BJ (cell line): ENCODE data around the gene PRX. TPM values are rescaled to one million over a fixed set of nuclear protein-coding genes. Genes with fewer than 3 reads are reported as not detected.

Experiments
- CTCF ChIA-PET: fragments of 350-600 bp; formaldehyde crosslinking; extraction: SDS; loops from one replicate; lab custom pipeline; 2021; ENCODE audit warnings: antibody characterized with exemption, inconsistent platforms; lab: Yijun Ruan, JAX
- POLR2A ChIA-PET: fragments of 300-600 bp; sonication (Branson Sonifier 250); formaldehyde crosslinking; extraction: SDS; loops from one replicate; lab custom pipeline; 2021; ENCODE audit warnings: antibody characterized with exemption; lab: Charles Lee
- DNase-seq: peaks from one replicate; pipeline ENCODE4 v3.0.0-alpha.2; 2011; ENCODE audit warnings: low read depth
- H3K27me3 ChIP-seq: 2 replicates; pipeline ENCODE4 v1.6.0; 2011; ENCODE audit warnings: low read length; ENCODE audit not compliant: control insufficient read depth, insufficient read depth
- H3K36me3 ChIP-seq: 2 replicates; pipeline ENCODE4 v1.5.1; 2011; ENCODE audit warnings: low read length; ENCODE audit not compliant: control insufficient read depth, insufficient read depth
- H3K4me3 ChIP-seq: 2 replicates; pipeline ENCODE4 v1.5.1; 2011; ENCODE audit warnings: low read depth, mild to moderate bottlenecking, control low read depth, low read length
- polyA plus RNA-seq: library from polyadenylated mRNA; depleted of rRNA; stranded (reverse); fragments of >200 nt; gene quantifications from 2 replicates; pipeline ENCODE4 v1.2.3, GENCODE V29; 2011
- TF ChIP-seq, protein P1 (sequence below): IDR thresholded peaks from 2 replicates; pipeline ENCODE4 v1.5.1; 2011; ENCODE audit warnings: low read depth, mild to moderate bottlenecking, control low read depth, inconsistent platforms, low read length, moderate library complexity; ENCODE audit not compliant: insufficient read depth

The PRX gene
- polyA plus RNA-seq, 1 experiment: 2.4 TPM

DNA sequence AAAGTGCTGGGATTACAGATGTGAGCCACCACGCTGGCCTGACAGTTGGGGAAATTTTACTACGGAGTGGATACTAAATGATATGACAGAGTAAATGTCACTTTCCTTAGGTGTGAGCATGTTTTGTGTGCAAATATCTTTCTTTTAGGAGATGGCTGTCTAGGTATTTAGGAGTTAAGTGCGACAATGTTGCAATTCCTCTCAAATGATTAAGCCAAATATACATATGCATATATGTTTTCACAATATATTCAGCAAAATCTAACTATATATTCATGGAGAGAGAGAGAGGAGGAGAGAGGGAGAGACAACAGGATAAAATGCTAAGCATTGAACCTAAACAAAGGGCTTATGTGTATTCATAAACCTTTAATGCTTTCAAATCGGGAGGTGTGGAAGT, 36.3 kb upstream of the PRX start:
- POLR2A ChIA-PET: no interaction called here
- Histone ChIP-seq H3K27me3 (no peaks in the 10 kb centered on the region), H3K36me3 (no peaks in the 10 kb centered on the region), H3K4me3 (no peak overlapping the region)
- CTCF ChIA-PET: no interaction called here
- TF ChIP-seq, protein P1, sequence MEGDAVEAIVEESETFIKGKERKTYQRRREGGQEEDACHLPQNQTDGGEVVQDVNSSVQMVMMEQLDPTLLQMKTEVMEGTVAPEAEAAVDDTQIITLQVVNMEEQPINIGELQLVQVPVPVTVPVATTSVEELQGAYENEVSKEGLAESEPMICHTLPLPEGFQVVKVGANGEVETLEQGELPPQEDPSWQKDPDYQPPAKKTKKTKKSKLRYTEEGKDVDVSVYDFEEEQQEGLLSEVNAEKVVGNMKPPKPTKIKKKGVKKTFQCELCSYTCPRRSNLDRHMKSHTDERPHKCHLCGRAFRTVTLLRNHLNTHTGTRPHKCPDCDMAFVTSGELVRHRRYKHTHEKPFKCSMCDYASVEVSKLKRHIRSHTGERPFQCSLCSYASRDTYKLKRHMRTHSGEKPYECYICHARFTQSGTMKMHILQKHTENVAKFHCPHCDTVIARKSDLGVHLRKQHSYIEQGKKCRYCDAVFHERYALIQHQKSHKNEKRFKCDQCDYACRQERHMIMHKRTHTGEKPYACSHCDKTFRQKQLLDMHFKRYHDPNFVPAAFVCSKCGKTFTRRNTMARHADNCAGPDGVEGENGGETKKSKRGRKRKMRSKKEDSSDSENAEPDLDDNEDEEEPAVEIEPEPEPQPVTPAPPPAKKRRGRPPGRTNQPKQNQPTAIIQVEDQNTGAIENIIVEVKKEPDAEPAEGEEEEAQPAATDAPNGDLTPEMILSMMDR: no peak
- DNase-seq: no peak

DNA sequence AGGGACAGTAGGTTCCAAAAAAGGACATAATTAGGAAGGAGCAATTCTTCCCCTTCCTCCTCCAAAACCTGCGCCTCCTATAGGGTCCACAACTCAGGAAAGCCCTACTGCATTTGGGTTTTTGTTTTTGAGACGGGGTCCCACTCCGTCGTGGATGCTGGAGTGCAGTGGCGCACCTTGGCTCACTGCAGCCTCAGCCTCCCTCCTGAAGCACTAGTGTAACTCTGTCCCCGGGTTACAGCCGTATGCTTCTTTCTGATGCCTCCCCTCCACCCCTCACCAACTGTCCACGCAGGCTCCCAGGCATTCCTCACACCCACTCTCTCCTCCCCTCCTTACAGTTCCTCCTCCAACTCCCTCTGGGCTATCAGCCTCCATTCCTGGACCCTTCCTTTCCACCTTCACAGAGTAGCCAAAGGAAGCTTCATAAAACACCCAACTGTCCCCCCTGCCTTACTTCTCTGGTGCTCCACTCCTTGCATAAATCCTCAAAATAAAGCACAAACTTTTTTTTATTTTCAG, 33.1 kb upstream of the PRX start:
- Histone ChIP-seq H3K27me3 (no peaks in the 10 kb centered on the region), H3K36me3 (peaks cover 5% of the 10 kb centered on the region), H3K4me3 (no peak overlapping the region)
- CTCF ChIA-PET: interaction anchor here (0.6 to 1.3 kb wide), 4 partner anchors 14 to 141 kb away, joined by 3 to 5 read pairs (median 4); no protein-coding TSS in a partner anchor
- no peak for DNase-seq
- POLR2A ChIA-PET: no interaction called here
- TF ChIP-seq, protein P1: no peak

DNA sequence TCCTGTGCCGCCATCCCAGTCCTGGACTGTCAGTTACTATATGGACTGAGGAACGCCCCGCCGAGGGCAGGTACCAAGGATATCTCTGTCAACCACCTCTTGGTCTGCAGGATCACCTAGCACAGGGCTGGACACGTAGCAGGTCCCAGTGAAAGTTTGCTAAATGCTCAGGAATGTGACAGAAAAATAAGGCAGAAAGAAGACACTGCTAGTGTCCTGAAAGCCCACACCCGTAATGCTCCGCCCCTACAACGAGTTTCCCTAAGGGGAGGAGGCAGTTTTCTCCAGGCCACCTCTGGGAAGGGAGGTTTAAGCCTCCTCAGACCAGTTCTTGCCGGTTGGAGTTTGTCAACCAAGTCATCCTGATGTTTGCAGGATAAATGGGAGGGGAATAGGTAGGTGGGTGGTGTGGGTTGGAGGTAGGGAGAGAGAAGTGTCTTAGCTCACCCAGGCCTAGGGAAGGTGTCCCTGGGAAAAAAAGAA, 32.6 kb upstream of the PRX start:
- TF ChIP-seq, protein P1: no peak
- H3K27me3 ChIP-seq: no peaks in the 10 kb centered on the region
- H3K36me3 ChIP-seq: peaks cover 9% of the 10 kb centered on the region
- CTCF ChIA-PET: interaction anchor here (1.0 to 1.2 kb wide), 2 partner anchors 19 to 140 kb away, joined by 3 to 5 read pairs; no protein-coding TSS in a partner anchor
- DNase-seq: no peak
- H3K4me3 ChIP-seq: no peak overlapping the region
- POLR2A ChIA-PET: no interaction called here

DNA sequence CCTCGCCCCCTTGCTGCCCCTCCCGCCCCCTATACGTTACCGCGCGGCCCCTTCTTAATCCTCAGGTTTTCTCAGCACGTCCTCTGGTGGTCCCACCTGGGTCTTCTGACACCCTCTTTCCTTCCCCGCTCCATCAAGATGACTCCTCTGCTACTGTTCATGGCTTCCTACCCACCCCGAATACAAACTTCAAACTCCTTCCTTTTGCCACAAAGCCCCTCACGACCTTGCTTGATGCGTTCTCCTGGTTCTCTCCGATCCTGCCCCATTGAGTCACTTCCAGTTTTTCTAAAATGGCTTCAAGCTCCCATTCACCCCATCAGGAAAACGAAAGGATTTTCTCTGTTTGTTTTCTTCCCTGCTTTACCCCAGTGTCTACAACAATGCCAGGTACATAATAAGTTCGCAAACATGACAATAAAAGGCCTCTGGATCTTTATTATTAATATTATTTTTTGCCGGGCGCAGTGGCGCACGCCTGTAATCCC, 31.7 kb upstream of the PRX start:
- POLR2A ChIA-PET: no interaction called here
- CTCF ChIA-PET: interaction anchor here (0.8 to 1.2 kb wide), 2 partner anchors 11 to 24 kb away, joined by 5 to 6 read pairs; no protein-coding TSS in a partner anchor
- H3K36me3 ChIP-seq: peaks cover 13% of the 10 kb centered on the region
- TF ChIP-seq, protein P1: no peak
- peak overlapping the region; percentile 97 for H3K4me3 ChIP-seq
- no peaks in the 10 kb centered on the region for H3K27me3 ChIP-seq
- DNase-seq: no peak

DNA sequence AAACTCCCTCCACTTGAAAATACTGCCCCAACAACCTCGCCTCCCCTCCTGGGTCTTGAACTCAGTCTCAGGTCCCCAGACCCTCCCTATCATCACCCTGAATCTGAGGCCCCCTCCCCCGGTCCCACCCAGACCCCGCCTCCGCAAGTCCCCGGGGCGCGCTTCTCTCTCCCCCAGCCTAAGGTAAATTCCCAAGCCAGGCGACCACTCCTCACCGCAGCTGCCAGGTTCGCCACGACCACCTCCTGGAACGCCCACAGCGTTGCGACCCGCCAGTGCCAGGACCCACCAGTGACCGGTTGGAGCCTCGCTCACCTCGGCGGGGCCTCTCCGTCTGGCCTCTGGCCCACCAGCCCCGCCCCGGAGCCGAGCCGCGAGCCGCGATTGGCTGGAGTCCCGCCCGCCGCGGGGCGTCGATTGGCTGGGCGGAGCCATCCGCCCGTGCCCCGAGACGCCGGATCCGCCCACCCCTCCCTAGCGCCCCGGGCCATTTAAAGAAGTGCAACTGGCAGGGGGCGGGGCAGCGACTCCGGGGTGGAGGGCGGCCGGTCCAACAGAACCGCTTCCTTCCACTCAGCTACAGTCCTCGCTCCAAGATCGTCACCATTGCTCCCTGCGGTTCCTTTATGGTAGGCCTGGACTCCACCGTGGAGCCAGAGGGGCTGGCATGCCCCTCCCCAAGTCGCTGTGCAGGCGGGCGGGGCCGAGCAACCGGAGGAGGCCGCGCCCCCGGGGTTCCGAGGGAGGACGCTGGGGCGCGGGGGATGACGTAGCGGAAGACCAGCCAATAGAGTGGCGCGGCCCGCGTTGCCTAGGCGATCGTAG, 31.0 kb upstream of the PRX start, which contains the start of gene SERTAD3:
SERTAD3 (minus strand) TSS at position 336 of the 825 bp plus-strand sequence. CDS start 2,255 bp downstream, outside the sequence.
- TF ChIP-seq, protein P1: no peak
- H3K27me3 ChIP-seq: no peaks in the 10 kb centered on the region
- CTCF ChIA-PET: interaction anchor here (0.8 to 1.4 kb wide), 3 partner anchors 12 to 23 kb away, joined by 5 to 7 read pairs (median 6); no protein-coding TSS in a partner anchor
- POLR2A ChIA-PET: no interaction called here
- peaks cover 13% of the 10 kb centered on the region for H3K36me3 ChIP-seq
- H3K4me3 ChIP-seq: peak within 1 kb of the TSS; percentile 97
- DNase-seq: no peak
